GM12878 (cell line): ENCODE data around the gene RPL29. TPM values are rescaled to one million over a fixed set of nuclear protein-coding genes. Genes with fewer than 3 reads are reported as not detected.
A peak's percentile ranks its signal among the peaks of the same experiment; 100 is the strongest.

ENCODE experiments used
- ATAC-seq: fragments of 200-7000 bp; cut with Tn5 transposase; 3 replicates; pipeline ENCODE4 v1.9.1; 2020; ENCODE audit warnings: mild to moderate bottlenecking, moderate library complexity
- BruUV-seq: library from RNA; stranded (reverse); fragments of 400-500 nt; replicated peaks from 2 replicates; lab custom pipeline; 2021; lab: Mats Ljungman, UMichigan
- CTCF ChIA-PET: fragments of 300-600 bp; sonication (Branson Sonifier 250); formaldehyde crosslinking; extraction: SDS; loops from one replicate; lab custom pipeline; 2021; ENCODE audit warnings: inconsistent platforms; lab: Yijun Ruan, JAX
- POLR2A ChIA-PET: fragments of 350-600 bp; formaldehyde crosslinking; extraction: SDS; loops from one replicate; lab custom pipeline; 2021; ENCODE audit warnings: inconsistent platforms; lab: Charles Lee
- RAD21 ChIA-PET: fragments of 300-600 bp; sonication (Branson Sonifier 250); formaldehyde crosslinking; loops from one replicate; lab custom pipeline; 2023; ENCODE audit warnings: antibody characterized with exemption; ENCODE audit not compliant: unreplicated experiment; lab: Charles Lee
- SMC1A ChIA-PET: fragments of 300-600 bp; sonication (Branson Sonifier 250); formaldehyde crosslinking; loops from one replicate; lab custom pipeline; 2023; ENCODE audit not compliant: unreplicated experiment, uncharacterized antibody; lab: Charles Lee
- DNase-seq: peaks from one replicate; pipeline ENCODE4 v3.0.0-alpha.2; 2011; ENCODE audit warnings: low read depth, low spot score
- FAIRE-seq: peaks from 3 replicates; lab custom pipeline; 2011; peaks lifted over from hg19 to GRCh38; lab: Jason Lieb, UNC
- H2AFZ ChIP-seq: 2 replicates; pipeline ENCODE4 v1.6.0; 2011; ENCODE audit warnings: low read depth, low read length, control low read depth; ENCODE audit not compliant: control insufficient read depth
- H3K27ac ChIP-seq: 2 replicates; pipeline ENCODE4 v1.5.1; 2011; ENCODE audit warnings: control low read depth; ENCODE audit not compliant: control insufficient read depth, insufficient read depth
- H3K27me3 ChIP-seq, 2 experiments: replicated peaks in 1 of 2; 2 replicates each; pipeline versions ENCODE4 v1.6.0 to v1.6.1; 2011; ENCODE audit warnings: low read length in 1 of 2; ENCODE audit not compliant: control insufficient read depth in 2 of 2, insufficient read depth in 2 of 2
- H3K36me3 ChIP-seq, 2 experiments: 2 replicates each; pipeline ENCODE4 v1.5.1; 2011; ENCODE audit warnings: low read length in 1 of 2; ENCODE audit not compliant: control insufficient read depth in 2 of 2, insufficient read depth in 2 of 2
- H3K4me1 ChIP-seq: 2 replicates; pipeline ENCODE4 v1.6.1; 2011; ENCODE audit warnings: mild to moderate bottlenecking, low read length, moderate library complexity, mixed read lengths; ENCODE audit not compliant: control insufficient read depth, insufficient read depth
- H3K4me2 ChIP-seq: 2 replicates; pipeline ENCODE4 v1.6.0; 2011; ENCODE audit warnings: control low read depth; ENCODE audit not compliant: control insufficient read depth, insufficient read depth
- H3K4me3 ChIP-seq: fragments of 200-600 bp; sonication (generic); 2 replicates; pipeline ENCODE4 v1.5.1; 2016
- H3K79me2 ChIP-seq: 2 replicates; pipeline ENCODE4 v1.6.0; 2011; ENCODE audit warnings: low read length; ENCODE audit not compliant: control insufficient read depth, insufficient read depth
- H3K9ac ChIP-seq: 2 replicates; pipeline ENCODE4 v1.8.0; 2011; ENCODE audit warnings: low read length, control low read depth, mixed read lengths; ENCODE audit not compliant: control insufficient read depth, insufficient read depth
- H3K9me3 ChIP-seq: replicated peaks from 3 replicates; pipeline ENCODE4 v1.5.1; 2011; ENCODE audit warnings: mild to moderate bottlenecking, low read length; ENCODE audit not compliant: control insufficient read depth, insufficient read depth
- H4K20me1 ChIP-seq: 2 replicates; pipeline ENCODE4 v1.6.0; 2011; ENCODE audit not compliant: control insufficient read depth, insufficient read depth
- CBX5 ChIP-seq: sonication (generic); IDR thresholded peaks from 2 replicates; pipeline ENCODE4 v1.6.1; 2016; ENCODE audit warnings: low read depth, moderate library complexity, mild to moderate bottlenecking, inconsistent platforms
- CHD2 ChIP-seq: IDR thresholded peaks from 2 replicates; pipeline ENCODE4 v1.6.1; 2011; ENCODE audit warnings: low read depth, low read length, improper control_type of control experiment, borderline replicate concordance
- CHD4 ChIP-seq: fragments of 200-600 bp; sonication (generic); IDR thresholded peaks from 2 replicates; pipeline ENCODE4 v1.6.1; 2016; ENCODE audit warnings: mild to moderate bottlenecking
- HDGF ChIP-seq: fragments of 450-650 bp; IDR thresholded peaks from 2 replicates; pipeline ENCODE4 v1.6.1; 2016; ENCODE audit warnings: antibody characterized with exemption
- IKZF1 ChIP-seq: fragments of 450-650 bp; conservative IDR thresholded peaks from 2 replicates; pipeline ENCODE4 v1.6.1; 2017; ENCODE audit warnings: antibody characterized with exemption, mild to moderate bottlenecking
- MEF2A ChIP-seq: IDR thresholded peaks from 2 replicates; pipeline ENCODE4 v1.6.1; 2011; ENCODE audit warnings: low read depth, mild to moderate bottlenecking, low read length, moderate library complexity; ENCODE audit not compliant: insufficient read depth
- NBN ChIP-seq: fragments of 450-650 bp; IDR thresholded peaks from 2 replicates; pipeline ENCODE4 v1.6.1; 2016
- NR2C1 ChIP-seq: fragments of 450-650 bp; IDR thresholded peaks from 2 replicates; pipeline ENCODE4 v1.6.1; 2017; ENCODE audit warnings: antibody characterized with exemption, mild to moderate bottlenecking, moderate library complexity
- PAX8 ChIP-seq: fragments of 450-650 bp; IDR thresholded peaks from 2 replicates; pipeline ENCODE4 v1.6.1; 2017; ENCODE audit warnings: mild to moderate bottlenecking, moderate library complexity
- RAD51 ChIP-seq: fragments of 450-650 bp; IDR thresholded peaks from 2 replicates; pipeline ENCODE4 v1.6.1; 2016; ENCODE audit warnings: moderate library complexity, mild to moderate bottlenecking, inconsistent platforms
- RB1 ChIP-seq: fragments of 450-650 bp; formaldehyde crosslinking; IDR thresholded peaks from 2 replicates; pipeline ENCODE4 v1.6.1; 2017; ENCODE audit warnings: mild to moderate bottlenecking, borderline replicate concordance
- TARDBP ChIP-seq: IDR thresholded peaks from 2 replicates; pipeline ENCODE4 v1.6.1; 2016; ENCODE audit warnings: borderline replicate concordance
- TCF3 ChIP-seq: IDR thresholded peaks from 2 replicates; pipeline ENCODE4 v1.6.1; 2012; ENCODE audit warnings: low read depth, mild to moderate bottlenecking, low read length, borderline replicate concordance; ENCODE audit not compliant: insufficient read depth
- ZNF384 ChIP-seq: IDR thresholded peaks from 2 replicates; pipeline ENCODE4 v1.6.1; 2012; ENCODE audit warnings: low read depth, mild to moderate bottlenecking, low read length, improper control_type of control experiment, borderline replicate concordance
- whole genome bisulfite sequencing: methylation state at CpG from one replicate; pipeline ENCODE4 v1.1.6; 2016; ENCODE audit warnings: low lambda C conversion rate; ENCODE audit not compliant: insufficient replicate concordance, insufficient coverage; ENCODE audit errors: missing lambda C conversion rate; 5-methylcytosine and 5-hydroxymethylcytosine counted together
- in situ Hi-C: fragments of 300-500 bp; cut with MboI; formaldehyde crosslinking; loops from 9 replicates; pipeline ENCODE4 v1.14.3; 2018; ENCODE audit warnings: mixed read lengths
- intact Hi-C: fragments of 100-400 bp; cut with micrococcal nuclease; formaldehyde crosslinking; loops from one replicate; pipeline ENCODE4 v1.14.2; 2022; ENCODE audit not compliant: unreplicated experiment
- polyA plus RNA-seq, 11 experiments: library from polyadenylated mRNA; depleted of rRNA in 4 of 11; unstranded in 6 of 11; stranded (reverse) in 5 of 11; fragments of >200 nt; fragmentation: Nextera tagmentation in 4 of 11; fragmentation: Illumina TruSeq in 1 of 11; extraction: Ambion mirVana in 4 of 11; extraction: Trizol in 1 of 11; gene quantifications; 1 replicate in 1 of 11; 2 replicates in 10 of 11; pipeline versions ENCODE4 v1.2.1 to v1.2.3, GENCODE V29; 2011 to 2016; ENCODE audit warnings: inconsistent platforms in 2 of 11, missing spikeins in 2 of 11, low read depth in 1 of 11
- total RNA-seq, 4 experiments: library from RNA; depleted of rRNA in 3 of 4; stranded (reverse); fragments of >200 nt in 3 of 4; fragmentation: Illumina TruSeq in 1 of 4; extraction: Trizol in 1 of 4; gene quantifications; 2 replicates each; pipeline versions ENCODE4 v1.2.1 to v1.2.3, GENCODE V29; 2013 to 2021
- TF ChIP-seq, protein P1 (sequence below): fragments of 450-650 bp; IDR thresholded peaks from 2 replicates; pipeline ENCODE4 v1.6.1; 2017; ENCODE audit warnings: mild to moderate bottlenecking, moderate library complexity

RPL29 gene
- total and polyA plus RNA-seq, 10 of the 15 experiments (the other 5 are each of a cell fraction or from before 2014, with no cell fraction given), result 1,053 to 2,477 (median 1,657) TPM

DNA sequence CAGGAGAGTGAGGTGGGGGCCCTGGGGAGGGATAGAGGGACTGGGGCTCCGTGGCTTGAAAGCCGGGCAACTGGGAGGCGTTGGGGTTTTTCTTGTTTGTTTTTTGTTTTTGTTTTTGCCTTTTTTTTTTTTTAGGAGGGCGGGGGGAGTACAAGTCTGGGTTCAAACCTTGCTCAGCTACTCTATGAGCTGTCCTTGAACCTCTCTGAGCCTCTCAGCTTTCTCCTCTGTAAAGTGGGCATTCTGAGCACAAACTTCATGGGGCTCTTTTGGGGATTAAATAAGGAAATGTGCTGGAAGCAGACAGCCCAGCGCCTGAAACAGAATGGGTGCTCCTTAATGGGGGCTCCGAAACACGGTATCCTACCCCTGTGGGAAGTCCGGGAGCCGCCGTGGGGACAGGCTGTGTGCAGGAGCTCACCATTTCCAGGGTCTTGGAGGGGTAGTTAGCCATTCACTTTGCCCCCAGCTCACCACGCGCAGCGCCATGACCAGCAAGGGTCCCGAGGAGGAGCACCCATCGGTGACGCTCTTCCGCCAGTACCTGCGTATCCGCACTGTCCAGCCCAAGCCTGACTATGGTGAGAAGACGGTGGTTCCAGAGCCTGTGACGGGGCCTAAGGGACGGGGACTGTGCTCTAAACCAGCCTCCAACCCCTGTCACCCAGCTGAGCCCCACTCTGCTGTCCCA, 12.0 kb downstream of the RPL29 start:
- no peaks in the 10 kb centered on the region for H3K27me3 ChIP-seq
- H3K4me1 ChIP-seq, result peaks cover 8% of the 10 kb centered on the region
- H3K9me3 ChIP-seq, result no peaks in the 10 kb centered on the region
- ATAC-seq (no peak), FAIRE-seq (no peak), DNase-seq (no peak)
- CTCF ChIA-PET, result interaction anchor here (0.6 to 4.6 kb wide), 15 partner anchors 9 to 429 kb away, joined by 3 to 56 read pairs (median 4); partner anchors contain the start of genes ABHD14A, ABHD14B, PARP3 and PCBP4
- no peaks in the 10 kb centered on the region for H3K36me3 ChIP-seq
- peaks cover 3% of the 10 kb centered on the region for H3K79me2 ChIP-seq
- H3K9ac ChIP-seq, result peak overlapping the region; percentile 83; the same call in 1 of the 2 replicates
- peak overlapping the region; percentile 91 for H2AFZ ChIP-seq
- intact Hi-C loops (no loop called here), in situ Hi-C loops (no loop called here)
- TF ChIP-seq RB1, result no peak
- no peak for TF ChIP-seq MEF2A
- TF ChIP-seq CHD4, result no peak
- TF ChIP-seq PAX8, result no peak
- 0 out of 2 replicates have a peak, but pooled peaks have one; percentile 35 for TF ChIP-seq ZNF384
- TF ChIP-seq TCF3, result no peak
- TF ChIP-seq, protein P1, sequence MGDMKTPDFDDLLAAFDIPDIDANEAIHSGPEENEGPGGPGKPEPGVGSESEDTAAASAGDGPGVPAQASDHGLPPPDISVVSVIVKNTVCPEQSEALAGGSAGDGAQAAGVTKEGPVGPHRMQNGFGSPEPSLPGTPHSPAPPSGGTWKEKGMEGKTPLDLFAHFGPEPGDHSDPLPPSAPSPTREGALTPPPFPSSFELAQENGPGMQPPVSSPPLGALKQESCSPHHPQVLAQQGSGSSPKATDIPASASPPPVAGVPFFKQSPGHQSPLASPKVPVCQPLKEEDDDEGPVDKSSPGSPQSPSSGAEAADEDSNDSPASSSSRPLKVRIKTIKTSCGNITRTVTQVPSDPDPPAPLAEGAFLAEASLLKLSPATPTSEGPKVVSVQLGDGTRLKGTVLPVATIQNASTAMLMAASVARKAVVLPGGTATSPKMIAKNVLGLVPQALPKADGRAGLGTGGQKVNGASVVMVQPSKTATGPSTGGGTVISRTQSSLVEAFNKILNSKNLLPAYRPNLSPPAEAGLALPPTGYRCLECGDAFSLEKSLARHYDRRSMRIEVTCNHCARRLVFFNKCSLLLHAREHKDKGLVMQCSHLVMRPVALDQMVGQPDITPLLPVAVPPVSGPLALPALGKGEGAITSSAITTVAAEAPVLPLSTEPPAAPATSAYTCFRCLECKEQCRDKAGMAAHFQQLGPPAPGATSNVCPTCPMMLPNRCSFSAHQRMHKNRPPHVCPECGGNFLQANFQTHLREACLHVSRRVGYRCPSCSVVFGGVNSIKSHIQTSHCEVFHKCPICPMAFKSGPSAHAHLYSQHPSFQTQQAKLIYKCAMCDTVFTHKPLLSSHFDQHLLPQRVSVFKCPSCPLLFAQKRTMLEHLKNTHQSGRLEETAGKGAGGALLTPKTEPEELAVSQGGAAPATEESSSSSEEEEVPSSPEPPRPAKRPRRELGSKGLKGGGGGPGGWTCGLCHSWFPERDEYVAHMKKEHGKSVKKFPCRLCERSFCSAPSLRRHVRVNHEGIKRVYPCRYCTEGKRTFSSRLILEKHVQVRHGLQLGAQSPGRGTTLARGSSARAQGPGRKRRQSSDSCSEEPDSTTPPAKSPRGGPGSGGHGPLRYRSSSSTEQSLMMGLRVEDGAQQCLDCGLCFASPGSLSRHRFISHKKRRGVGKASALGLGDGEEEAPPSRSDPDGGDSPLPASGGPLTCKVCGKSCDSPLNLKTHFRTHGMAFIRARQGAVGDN, result 0 out of 2 replicates have a peak, but pooled peaks have one; percentile 3
- no peak for TF ChIP-seq TARDBP
- 0 out of 2 replicates have a peak, but pooled peaks have one; percentile 1 for TF ChIP-seq RAD51
- TF ChIP-seq IKZF1, result no peak
- TF ChIP-seq HDGF, result peak; percentile 71
- no peak for TF ChIP-seq CHD2
- TF ChIP-seq NBN, result peak; percentile 59; the same call in 1 of the 2 replicates
- no peak for TF ChIP-seq NR2C1
- no peak for TF ChIP-seq CBX5
- peak overlapping the region; percentile 97 for H3K4me3 ChIP-seq
- H3K27ac ChIP-seq, result peak overlapping the region; percentile 73
- H4K20me1 ChIP-seq, result no peaks in the 10 kb centered on the region
- RAD21 ChIA-PET, result interaction anchor here (0.9 to 3.3 kb wide), 5 partner anchors 9 to 138 kb away, joined by 3 to 30 read pairs (median 5); partner anchors contain the start of genes ABHD14A, ABHD14B, PARP3 and PCBP4
- POLR2A ChIA-PET, result interaction anchor here (0.8 to 4.0 kb wide), 7 partner anchors 10 to 1417 kb away, joined by 3 to 30 read pairs (median 5); partner anchors contain the start of genes ABHD14A, ABHD14B, C3orf18 and DUSP7
- H3K4me2 ChIP-seq, result peak overlapping the region; percentile 96
- 77% methylated on average over 22 of the region's 22 CpGs for WGBS
- SMC1A ChIA-PET, result interaction anchor here (1.3 to 2.8 kb wide), 3 partner anchors 10 to 40 kb away, joined by 8 to 17 read pairs (median 12); partner anchors contain the start of genes ABHD14A, ABHD14B and RPL29
- TSS peak; percentile 96 for BruUV-seq
